KBM-7 (cell line): Measurements from ENCODE around the gene NANOS1.

Experiments used
- DNase-seq: peaks from one replicate; pipeline ENCODE4 v3.0.0-alpha.2; 2015
- in situ Hi-C: fragments of 300-500 bp; cut with MboI; formaldehyde crosslinking; loops from 2 replicates; pipeline ENCODE4 v1.14.3; 2020; ENCODE audit warnings: low sequenced_read_pairs, low pct_unique_long_range_greater_than_20kb, mixed read lengths

The NANOS1 gene

DNA sequence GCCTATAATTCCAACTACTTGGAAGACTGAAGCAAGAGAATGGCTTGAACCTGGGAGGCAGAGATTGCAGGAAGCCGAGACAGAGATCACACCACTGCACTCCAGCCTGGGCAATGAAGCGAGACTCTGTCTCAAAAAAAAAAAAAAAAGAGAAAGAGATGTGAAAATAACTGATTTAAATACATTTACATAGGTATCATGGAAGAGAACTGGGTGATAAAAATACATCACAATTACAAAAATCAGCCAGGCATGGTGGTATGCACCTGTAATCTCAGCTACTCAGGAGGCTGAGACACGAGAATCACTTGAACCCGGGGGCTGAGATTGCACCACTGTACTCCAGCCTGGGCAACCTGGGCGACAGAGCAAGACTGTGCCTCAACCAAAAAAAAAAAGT is 19.8 kb downstream of the NANOS1 start:
- DNase-seq, result no peak
- in situ Hi-C loops, result no loop called here

DNA sequence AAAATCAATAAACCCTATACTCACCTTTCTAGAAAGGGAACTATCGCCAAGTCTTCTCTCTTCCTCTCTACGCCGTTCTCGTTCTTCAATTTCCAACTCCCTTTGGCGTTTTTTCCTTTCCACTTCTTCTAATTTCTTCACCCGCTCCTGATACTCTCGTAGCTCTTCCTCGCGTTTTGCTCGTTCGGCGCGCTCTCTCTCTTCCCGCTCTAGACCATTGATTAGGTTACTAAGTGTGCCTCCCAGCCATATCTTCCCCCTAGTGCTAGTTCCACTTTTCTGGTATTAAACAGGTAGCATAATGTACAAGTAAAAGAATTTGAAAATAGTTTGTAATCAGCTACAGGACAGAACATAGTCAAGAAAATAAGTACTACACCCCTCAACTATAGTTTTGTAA is 20.3 kb downstream of the NANOS1 start:
- in situ Hi-C loops, result no loop called here
- DNase-seq, result no peak

DNA sequence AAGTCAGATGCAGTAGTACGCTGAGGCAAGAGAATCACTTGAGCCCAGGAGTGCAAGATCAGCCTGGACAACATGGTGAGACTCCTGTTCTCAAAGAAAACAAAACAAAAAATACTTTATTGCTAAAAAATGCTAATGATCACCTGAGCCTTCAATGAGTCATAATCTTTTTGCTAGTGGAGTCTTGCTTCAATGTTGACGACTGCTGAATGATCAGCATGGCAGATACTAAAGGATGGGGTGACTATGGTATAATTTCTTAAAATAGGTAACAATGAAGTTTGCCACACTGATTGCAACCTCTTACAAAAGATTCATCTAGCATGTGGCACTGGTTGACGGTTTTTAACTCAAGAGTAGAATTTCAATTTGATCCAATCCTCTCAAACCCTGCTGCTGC is 22.3 kb downstream of the NANOS1 start:
- no peak for DNase-seq
- in situ Hi-C loops, result no loop called here

- in situ Hi-C loops, result no loop called here
- no peak for DNase-seq
These were observed 26.0 kb downstream of the NANOS1 start for GRCh38 chr10:119055472-119055871.

DNA sequence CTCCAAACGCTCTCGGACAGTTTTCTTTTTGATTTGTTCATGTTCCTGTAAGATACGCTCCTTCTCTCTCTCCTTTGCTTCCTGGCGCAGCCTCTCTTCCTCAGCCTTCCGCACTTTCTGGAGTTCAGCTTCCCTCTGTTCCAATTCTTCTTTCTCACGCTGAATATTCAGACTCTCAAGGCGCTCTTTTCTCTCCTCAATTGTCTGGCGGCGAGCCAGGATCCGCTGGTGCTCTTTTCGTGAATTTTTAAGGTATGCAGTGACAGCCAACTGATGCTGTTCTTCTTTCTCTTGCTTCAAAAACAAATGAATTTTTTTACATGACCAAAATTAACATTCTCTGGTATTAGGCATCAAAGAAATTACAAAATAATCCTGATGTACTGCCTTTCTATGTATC is 28.5 kb downstream of the NANOS1 start:
- DNase-seq, result no peak
- in situ Hi-C loops, result no loop called here

DNA sequence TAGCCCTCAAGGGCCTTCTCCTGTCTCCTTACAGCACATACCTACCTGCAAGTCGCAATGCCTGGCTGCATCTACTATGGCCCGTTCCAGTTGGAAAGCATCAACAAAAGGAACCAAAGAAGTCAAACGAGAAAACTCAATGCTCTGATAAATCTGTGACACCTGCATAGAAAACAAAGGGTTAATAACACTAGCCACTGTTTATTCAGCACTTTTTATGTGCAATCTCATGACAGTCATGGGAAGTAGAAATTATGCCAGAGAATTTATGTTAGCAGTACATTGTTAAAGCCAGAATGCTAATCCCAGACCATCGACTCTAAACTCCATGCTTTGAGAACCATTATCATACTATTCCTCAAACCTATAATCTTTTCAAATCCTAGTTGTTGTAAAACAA is 30.0 kb downstream of the NANOS1 start:
- DNase-seq, result no peak
- in situ Hi-C loops, result no loop called here

- no peak for DNase-seq
- in situ Hi-C loops, result no loop called here
These were observed 30.6 kb downstream of the NANOS1 start for GRCh38 chr10:119060107-119060506.

DNA sequence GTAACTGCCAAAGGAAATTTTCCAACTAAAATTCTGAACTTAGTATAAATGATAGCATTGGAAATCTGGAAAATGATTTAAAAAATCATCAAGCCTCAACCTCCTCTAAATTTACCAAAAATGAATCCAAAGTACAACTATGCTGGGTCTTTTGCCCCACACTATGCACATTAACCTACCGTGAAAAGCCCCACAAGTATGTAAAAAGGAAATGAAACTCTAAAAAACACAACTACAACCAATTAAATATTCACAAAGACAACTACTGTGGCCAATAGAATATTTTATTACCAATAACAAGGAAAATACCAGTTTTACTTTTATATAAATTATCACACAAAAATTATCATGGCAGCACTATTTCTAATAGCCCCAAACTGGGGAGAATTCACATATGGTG is 31.8 kb downstream of the NANOS1 start:
- in situ Hi-C loops, result no loop called here
- DNase-seq, result no peak

DNA sequence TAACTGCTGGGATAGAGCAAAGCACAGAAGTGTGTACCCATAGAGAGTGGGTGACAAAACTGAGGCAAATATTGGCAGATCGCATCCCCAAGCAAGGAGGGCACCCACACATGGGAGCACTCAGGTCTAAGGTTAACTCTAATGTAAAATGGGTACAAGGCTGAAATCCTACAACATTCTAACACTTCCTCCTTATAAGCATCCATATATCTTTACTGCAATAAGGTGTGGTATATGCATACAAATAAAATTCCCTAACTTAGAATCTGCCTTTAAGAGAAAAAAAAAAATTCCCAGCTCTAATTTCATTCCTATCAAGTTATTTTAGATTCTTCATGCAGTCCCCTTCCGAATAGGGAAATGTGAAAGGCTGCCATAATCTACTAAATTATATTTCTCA is 32.4 kb downstream of the NANOS1 start:
- DNase-seq, result no peak
- in situ Hi-C loops, result no loop called here

DNA sequence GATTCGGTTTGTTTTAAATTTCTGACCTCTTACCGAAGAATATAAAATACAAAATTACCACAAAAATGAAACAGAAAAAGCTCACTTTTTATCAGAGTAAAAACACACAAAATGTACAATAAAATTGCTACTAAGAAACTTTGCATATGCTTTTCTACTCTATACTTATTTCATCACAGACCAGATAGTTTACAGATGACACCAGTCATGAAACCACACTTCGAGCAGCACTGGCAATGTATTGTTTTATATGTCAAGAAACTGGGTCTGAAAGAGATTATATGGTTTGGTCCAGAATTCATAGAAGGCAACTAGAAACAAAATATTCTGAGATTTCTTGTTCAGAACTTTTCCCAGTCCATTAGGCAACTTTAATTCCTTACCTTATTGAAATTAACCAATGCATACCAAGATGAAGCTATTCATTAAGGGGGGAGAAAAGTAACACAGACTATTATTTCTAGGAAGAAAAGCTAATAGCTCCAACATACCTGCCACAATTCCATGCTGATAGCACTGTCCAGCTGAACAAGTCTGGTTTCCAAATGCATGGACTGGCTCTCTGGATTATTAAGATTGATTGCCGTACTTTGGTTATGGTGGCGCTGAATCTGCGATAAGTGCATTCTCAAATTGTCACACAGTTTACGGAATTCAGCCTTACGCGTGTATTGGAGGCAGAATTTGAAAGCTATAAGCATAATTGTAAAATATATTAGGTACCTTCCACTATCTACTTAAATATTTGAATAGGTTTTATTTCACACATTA is 41.1 kb downstream of the NANOS1 start:
- in situ Hi-C loops, result no loop called here
- DNase-seq, result no peak

GRCh38 chr10:119073584-119073983 is 44.1 kb downstream of the NANOS1 start:
- no peak for DNase-seq
- in situ Hi-C loops, result no loop called here

DNA sequence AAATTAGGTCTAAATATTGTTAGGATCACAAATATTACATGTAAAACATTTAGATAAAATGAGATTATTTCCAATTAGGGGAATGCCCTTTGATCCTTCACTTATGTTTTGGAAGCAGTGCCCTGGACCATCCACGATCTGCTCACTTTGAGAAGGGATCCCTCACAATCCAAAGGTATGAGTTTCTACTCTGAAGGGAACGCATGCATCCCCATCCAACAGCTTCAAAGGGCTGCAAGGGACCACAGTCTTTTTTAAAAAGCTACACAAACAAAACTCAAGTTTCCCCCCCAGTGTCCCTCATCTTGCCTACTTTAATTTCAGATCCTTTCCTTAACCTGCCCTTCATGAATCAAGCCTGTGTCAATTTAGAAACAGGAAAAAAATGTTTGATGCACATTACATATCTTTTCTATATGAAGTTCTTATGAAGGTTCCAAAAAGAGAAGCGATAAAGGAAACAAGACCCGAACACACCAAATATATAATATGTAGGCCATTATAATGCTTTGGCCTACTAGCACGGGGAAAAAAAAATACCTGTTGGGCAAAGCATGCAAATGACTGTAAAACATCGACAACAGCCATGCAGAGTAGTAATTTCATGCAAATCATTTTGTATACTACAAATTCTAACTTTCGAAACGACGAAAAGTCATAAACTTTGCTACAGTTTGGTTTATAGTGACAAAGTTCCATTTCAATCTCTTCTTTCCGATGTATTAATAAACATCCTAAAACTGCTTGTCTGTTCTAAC is 49.1 kb downstream of the NANOS1 start:
- in situ Hi-C loops, result no loop called here
- DNase-seq, result no peak

DNA sequence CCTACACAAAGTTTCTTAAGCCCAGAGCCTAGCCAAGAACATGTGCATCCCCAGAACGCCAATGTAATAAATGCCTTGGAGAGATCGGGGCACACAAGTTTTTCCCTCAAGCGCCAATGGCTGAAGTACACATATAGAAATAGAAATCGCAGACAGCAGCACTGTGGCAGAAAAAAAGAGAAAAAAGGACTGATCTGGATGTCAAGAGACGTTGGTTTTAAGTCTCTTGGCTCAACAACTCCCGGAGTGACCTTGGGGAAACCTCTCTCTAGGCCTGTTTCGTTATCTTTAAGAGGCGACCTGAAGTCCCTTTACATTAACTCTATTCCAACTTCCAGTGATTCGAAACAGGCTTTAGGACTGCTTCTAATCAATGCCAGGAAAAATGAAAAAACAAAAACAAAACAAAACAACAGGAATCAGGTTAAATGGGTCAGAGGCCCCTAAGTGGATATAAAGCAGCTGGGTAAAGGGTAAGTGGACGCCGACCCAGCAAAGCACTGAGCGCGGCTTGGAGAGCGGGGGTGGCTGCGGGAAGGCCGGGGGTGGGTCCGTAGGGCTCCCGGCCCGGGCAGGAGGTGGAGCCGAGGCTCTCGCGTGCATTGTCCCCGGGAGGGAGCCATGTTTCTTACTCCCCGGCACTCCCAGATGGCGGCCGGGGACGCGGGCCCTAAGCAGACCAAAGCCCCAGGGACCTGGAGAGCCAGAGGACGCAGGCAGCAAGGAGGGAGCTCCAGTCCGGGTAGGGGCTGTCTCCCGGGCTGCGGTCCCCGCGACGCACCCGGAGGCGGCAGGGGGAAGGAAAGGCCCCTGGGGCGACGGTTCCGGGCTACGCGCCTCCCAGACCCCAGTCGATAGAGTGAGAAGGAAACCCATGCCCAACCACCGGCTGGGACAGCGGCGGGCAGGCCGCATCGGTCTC is 50.3 kb downstream of the NANOS1 start:
- in situ Hi-C loops, result no loop called here
- peak; percentile 73 for DNase-seq

GRCh38 chr10:119080521-119081259 is 51.2 kb downstream of the NANOS1 start, which contains the start of gene EIF3A:
EIF3A (minus strand) TSS chr10:119080817; CDS start chr10:119080676, 141 bp downstream.
- in situ Hi-C loops, result no loop called here
- peak; percentile 94 for DNase-seq
